HepG2 (cell line): ENCODE measurements around the gene ADI1. TPM values are rescaled to one million over a fixed set of nuclear protein-coding genes. Genes with fewer than 3 reads are reported as not detected.

Source experiments
- ATAC-seq: fragments of 200-7000 bp; cut with Tn5 transposase; 3 replicates; pipeline ENCODE4 v1.9.1; 2020; ENCODE audit warnings: mild to moderate bottlenecking, moderate library complexity
- BruUV-seq: library from RNA; stranded (reverse); fragments of 400-500 nt; replicated peaks from 2 replicates; lab custom pipeline; 2021; lab: Mats Ljungman, UMichigan
- CTCF ChIA-PET: fragments of 300-600 bp; formaldehyde crosslinking; extraction: SDS; loops from one replicate; lab custom pipeline; 2021; ENCODE audit warnings: low total read pairs, inconsistent platforms, low intra/inter-chr PET ratio; lab: Yijun Ruan, JAX
- POLR2A ChIA-PET: fragments of 350-600 bp; sonication (Branson Sonifier 250); formaldehyde crosslinking; loops from one replicate; lab custom pipeline; 2020; ENCODE audit warnings: antibody characterized with exemption, inconsistent platforms; lab: Yijun Ruan, JAX
- DNase-seq: peaks from one replicate; pipeline ENCODE4 v3.0.0-alpha.2; 2015; ENCODE audit warnings: low spot score
- FAIRE-seq: peaks from 3 replicates; lab custom pipeline; 2011; peaks lifted over from hg19 to GRCh38; lab: Jason Lieb, UNC
- H2AFZ ChIP-seq: one replicate; pipeline ENCODE4 v1.6.1; 2011; ENCODE audit warnings: low read length, inconsistent platforms
- H3K27ac ChIP-seq: fragments of 300-600 bp; 3 replicates; pipeline ENCODE4 v1.8.0; 2011; ENCODE audit warnings: mixed run types, mild to moderate bottlenecking, mixed read lengths, low read length, inconsistent platforms; ENCODE audit not compliant: insufficient read depth; ENCODE audit errors: extremely low read length
- H3K27me3 ChIP-seq, 2 experiments: fragments of 200-600 bp in 1 of 2; 2 replicates in 1 of 2; 3 replicates in 1 of 2; pipeline versions ENCODE4 v1.6.0 to v1.8.0; 2011; ENCODE audit warnings: low read length in 2 of 2, mild to moderate bottlenecking in 2 of 2, moderate library complexity in 2 of 2, inconsistent platforms in 1 of 2; ENCODE audit not compliant: insufficient read depth in 2 of 2, control insufficient read depth in 1 of 2
- H3K36me3 ChIP-seq, 2 experiments: fragments of 200-600 bp in 1 of 2; replicated peaks in 1 of 2; 2 replicates in 1 of 2; 3 replicates in 1 of 2; pipeline versions ENCODE4 v1.5.1 to v1.8.0; 2011; ENCODE audit warnings: low read length in 2 of 2, inconsistent platforms in 1 of 2; ENCODE audit not compliant: insufficient read depth in 2 of 2, control insufficient read depth in 1 of 2
- H3K4me1 ChIP-seq: 2 replicates; pipeline ENCODE4 v1.5.1; 2012; ENCODE audit warnings: low read length, inconsistent platforms; ENCODE audit not compliant: insufficient read depth
- H3K4me2 ChIP-seq: 2 replicates; pipeline ENCODE4 v1.6.0; 2011; ENCODE audit warnings: low read depth, low read length, inconsistent platforms
- H3K4me3 ChIP-seq, 3 experiments: fragments of 200-600 bp in 1 of 3; sonication (generic), shearing (Covaris generic) in 1 of 3; replicated peaks in 1 of 3; 2 replicates each; pipeline ENCODE4 v1.5.1; 2011 to 2016; ENCODE audit warnings: low read length in 3 of 3, inconsistent platforms in 2 of 3, low read depth in 2 of 3, mild to moderate bottlenecking in 2 of 3, control low read depth in 1 of 3, mixed read lengths in 1 of 3; ENCODE audit not compliant: insufficient read depth in 1 of 3
- H3K79me2 ChIP-seq: one replicate; pipeline ENCODE4 v1.6.1; 2011; ENCODE audit warnings: low read length, inconsistent platforms; ENCODE audit not compliant: insufficient read depth
- H3K9ac ChIP-seq: 2 replicates; pipeline ENCODE4 v1.6.0; 2011; ENCODE audit warnings: mild to moderate bottlenecking, low read depth, low read length, inconsistent platforms; ENCODE audit not compliant: insufficient read depth
- H3K9me3 ChIP-seq: 2 replicates; pipeline ENCODE4 v1.5.1; 2012; ENCODE audit warnings: mild to moderate bottlenecking, low read length
- H4K20me1 ChIP-seq: 2 replicates; pipeline ENCODE4 v1.6.0; 2011; ENCODE audit warnings: inconsistent platforms, mild to moderate bottlenecking, low read length, moderate library complexity; ENCODE audit not compliant: insufficient read depth
- ATF3 ChIP-seq: sonication (generic); formaldehyde crosslinking; IDR thresholded peaks from 2 replicates; pipeline ENCODE4 v1.4.0; 2020; ENCODE audit warnings: missing genetic modification reagents
- BORCS8-MEF2B ChIP-seq: sonication (generic); formaldehyde crosslinking; IDR thresholded peaks from 2 replicates; pipeline ENCODE4 v1.8.0; 2022; ENCODE audit warnings: mild to moderate bottlenecking, missing genetic modification reagents
- LCORL ChIP-seq, 2 experiments: fragments of 450-650 bp in 1 of 2; sonication (generic) in 1 of 2; formaldehyde crosslinking in 1 of 2; IDR thresholded peaks; 2 replicates each; pipeline versions ENCODE4 v1.5.0 to v1.6.1; 2017 to 2020; ENCODE audit warnings: antibody characterized with exemption in 1 of 2, missing genetic modification reagents in 1 of 2
- MAX ChIP-seq: IDR thresholded peaks from 2 replicates; pipeline ENCODE4 v1.6.1; 2012; ENCODE audit warnings: inconsistent platforms
- PAF1 ChIP-seq: IDR thresholded peaks from 2 replicates; pipeline ENCODE4 v1.6.1; 2016; ENCODE audit warnings: missing genetic modification reagents, missing compliant biosample characterization
- ZFP37 ChIP-seq: sonication (generic); formaldehyde crosslinking; IDR thresholded peaks from 2 replicates; pipeline ENCODE4 v1.4.0; 2020; ENCODE audit warnings: missing genetic modification reagents, borderline replicate concordance
- ZNF121 ChIP-seq: sonication (generic); formaldehyde crosslinking; IDR thresholded peaks from 2 replicates; pipeline ENCODE4 v1.5.0; 2020; ENCODE audit warnings: mild to moderate bottlenecking, missing genetic modification reagents
- ZNF460 ChIP-seq: sonication (generic); formaldehyde crosslinking; IDR thresholded peaks from 2 replicates; pipeline ENCODE4 v1.5.1; 2020; ENCODE audit warnings: missing genetic modification reagents, mild to moderate bottlenecking, borderline replicate concordance
- WGBS: methylation state at CpG from one replicate; pipeline ENCODE4 v1.1.6; 2017; ENCODE audit warnings: low lambda C conversion rate; 5-methylcytosine and 5-hydroxymethylcytosine counted together
- in situ Hi-C: cut with HindIII; loops from 2 replicates; pipeline ENCODE4 v1.10.0; 2017; ENCODE audit warnings: low pct_unique_long_range_greater_than_20kb; ENCODE audit not compliant: extremely low pct_ligation_motif_present
- intact Hi-C: fragments of 100-400 bp; cut with micrococcal nuclease; formaldehyde crosslinking; loops from one replicate; pipeline ENCODE4 v1.10.0; 2022; ENCODE audit not compliant: unreplicated experiment
- polyA plus RNA-seq, 8 experiments: library from polyadenylated mRNA; depleted of rRNA in 3 of 8; stranded (reverse) in 7 of 8; unstranded in 1 of 8; fragments of >200 nt; fragmentation: Illumina TruSeq in 4 of 8; extraction: Trizol in 4 of 8; gene quantifications; 2 replicates each; pipeline versions ENCODE4 v1.2.1 to v1.2.3, GENCODE V29; 2011 to 2016; ENCODE audit warnings: low read depth in 4 of 8, missing spikeins in 1 of 8, mixed read lengths in 1 of 8; ENCODE audit not compliant: insufficient read depth in 1 of 8
- total RNA-seq, 5 experiments: library from RNA; depleted of rRNA; stranded (reverse); fragments of >200 nt; fragmentation: Illumina TruSeq; extraction: Trizol; gene quantifications; 2 replicates each; pipeline ENCODE4 v1.2.3, GENCODE V29; 2016; ENCODE audit warnings: low read depth in 1 of 5
- TF ChIP-seq, protein P1 (sequence below): sonication (generic); formaldehyde crosslinking; conservative IDR thresholded peaks from 2 replicates; pipeline ENCODE4 v1.4.0; 2020; ENCODE audit warnings: mild to moderate bottlenecking, missing genetic modification reagents, moderate library complexity
- TF ChIP-seq, protein P2 (sequence below): sonication (generic); formaldehyde crosslinking; IDR thresholded peaks from 2 replicates; pipeline ENCODE4 v1.4.0; 2020; ENCODE audit warnings: mild to moderate bottlenecking, missing genetic modification reagents

ADI1 gene
- total and polyA plus RNA-seq, 2 of the 13 experiments (the other 11 are each of a cell fraction or from before 2014, with no cell fraction given), result 28.7 to 123 TPM

- H3K27ac ChIP-seq, result no peak overlapping the region
- intact Hi-C loops, result no loop called here
- H3K36me3 ChIP-seq, result peaks cover 12 to 21% of the 10 kb centered on the region in 2 experiments; a peak in 4 of 5 replicates
- no peaks in the 10 kb centered on the region for H3K27me3 ChIP-seq
- no peaks in the 10 kb centered on the region for H3K9me3 ChIP-seq
- H4K20me1 ChIP-seq, result no peaks in the 10 kb centered on the region
- H2AFZ ChIP-seq, result no peak overlapping the region
- ChIA-PET POLR2A (interaction anchor here (0.6 to 4.5 kb wide), 6 partner anchors 12 to 77 kb away, joined by 3 to 35 read pairs (median 4); partner anchors contain the start of gene RNASEH1), CTCF (no interaction called here)
- 0 out of 6 replicates have a peak overlapping the region, but pooled peaks of 1 of the 3 experiments have one; percentile 18 for H3K4me3 ChIP-seq
- peaks cover 27% of the 10 kb centered on the region for H3K4me1 ChIP-seq
- no TSS peak for BruUV-seq
- FAIRE-seq, result no peak
- peak overlapping the region; percentile 61; the same call in 1 of the 2 replicates for H3K4me2 ChIP-seq
- WGBS, result 73% methylated on average over 5 of the region's 5 CpGs
- ATAC-seq, result peak; percentile 27
- no peak for DNase-seq
- no peaks in the 10 kb centered on the region for H3K79me2 ChIP-seq
- TF ChIP-seq MAX (0 out of 2 replicates have a peak, but pooled peaks have one; percentile 2), ZNF121 (CRISPR knock-in tag) (peak; percentile 75), ATF3 (CRISPR knock-in tag) (no peak), BORCS8-MEF2B (CRISPR knock-in tag) (no peak), PAF1 (CRISPR knock-in tag) (no peak), ZNF460 (CRISPR knock-in tag) (peak; percentile 37; the same call in 1 of the 2 replicates), LCORL (IDR thresholded peaks at IDR 0.05) (no peak), LCORL (CRISPR knock-in tag; IDR thresholded peaks at IDR 0.05) (0 out of 2 replicates have a peak, but pooled peaks have one; percentile 3), ZFP37 (CRISPR knock-in tag) (no peak)
- TF ChIP-seq, protein P1, sequence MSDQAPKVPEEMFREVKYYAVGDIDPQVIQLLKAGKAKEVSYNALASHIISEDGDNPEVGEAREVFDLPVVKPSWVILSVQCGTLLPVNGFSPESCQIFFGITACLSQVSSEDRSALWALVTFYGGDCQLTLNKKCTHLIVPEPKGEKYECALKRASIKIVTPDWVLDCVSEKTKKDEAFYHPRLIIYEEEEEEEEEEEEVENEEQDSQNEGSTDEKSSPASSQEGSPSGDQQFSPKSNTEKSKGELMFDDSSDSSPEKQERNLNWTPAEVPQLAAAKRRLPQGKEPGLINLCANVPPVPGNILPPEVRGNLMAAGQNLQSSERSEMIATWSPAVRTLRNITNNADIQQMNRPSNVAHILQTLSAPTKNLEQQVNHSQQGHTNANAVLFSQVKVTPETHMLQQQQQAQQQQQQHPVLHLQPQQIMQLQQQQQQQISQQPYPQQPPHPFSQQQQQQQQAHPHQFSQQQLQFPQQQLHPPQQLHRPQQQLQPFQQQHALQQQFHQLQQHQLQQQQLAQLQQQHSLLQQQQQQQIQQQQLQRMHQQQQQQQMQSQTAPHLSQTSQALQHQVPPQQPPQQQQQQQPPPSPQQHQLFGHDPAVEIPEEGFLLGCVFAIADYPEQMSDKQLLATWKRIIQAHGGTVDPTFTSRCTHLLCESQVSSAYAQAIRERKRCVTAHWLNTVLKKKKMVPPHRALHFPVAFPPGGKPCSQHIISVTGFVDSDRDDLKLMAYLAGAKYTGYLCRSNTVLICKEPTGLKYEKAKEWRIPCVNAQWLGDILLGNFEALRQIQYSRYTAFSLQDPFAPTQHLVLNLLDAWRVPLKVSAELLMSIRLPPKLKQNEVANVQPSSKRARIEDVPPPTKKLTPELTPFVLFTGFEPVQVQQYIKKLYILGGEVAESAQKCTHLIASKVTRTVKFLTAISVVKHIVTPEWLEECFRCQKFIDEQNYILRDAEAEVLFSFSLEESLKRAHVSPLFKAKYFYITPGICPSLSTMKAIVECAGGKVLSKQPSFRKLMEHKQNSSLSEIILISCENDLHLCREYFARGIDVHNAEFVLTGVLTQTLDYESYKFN (CRISPR knock-in tag), result peak; percentile 30; the same call in 1 of the 2 replicates
- TF ChIP-seq, protein P2, sequence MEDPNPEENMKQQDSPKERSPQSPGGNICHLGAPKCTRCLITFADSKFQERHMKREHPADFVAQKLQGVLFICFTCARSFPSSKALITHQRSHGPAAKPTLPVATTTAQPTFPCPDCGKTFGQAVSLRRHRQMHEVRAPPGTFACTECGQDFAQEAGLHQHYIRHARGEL (CRISPR knock-in tag), result no peak
- no peak overlapping the region for H3K9ac ChIP-seq
- in situ Hi-C loops, result no loop called here
Measured at GRCh38 chr2:3481011-3481400, 38.3 kb downstream of the ADI1 start.
